SK-N-SH (cell line): ENCODE data around the gene TBRG4. TPM values are rescaled to one million over a fixed set of nuclear protein-coding genes. Genes with fewer than 3 reads are reported as not detected.

ENCODE experiments used
- CTCF ChIA-PET: fragments of 300-600, 350-600 bp; formaldehyde crosslinking; extraction: SDS; loops from one replicate; lab custom pipeline; 2021; lab: Yijun Ruan, JAX
- POLR2A ChIA-PET: fragments of 350-600 bp; sonication (Branson Sonifier 250); formaldehyde crosslinking; extraction: SDS; loops from one replicate; lab custom pipeline; 2020; ENCODE audit warnings: antibody characterized with exemption, inconsistent platforms; lab: Yijun Ruan, JAX
- DNase-seq: peaks from one replicate; pipeline ENCODE4 v3.0.0; 2012
- H2AFZ ChIP-seq: fragments of 200-600 bp; sonication (generic); 2 replicates; pipeline ENCODE4 v1.8.1; 2016; ENCODE audit warnings: antibody characterized with exemption, mild to moderate bottlenecking, low read depth
- H3F3A ChIP-seq: fragments of 200-600 bp; sonication (generic); replicated peaks from 2 replicates; pipeline ENCODE3; 2016; ENCODE audit warnings: antibody characterized with exemption, mild to moderate bottlenecking; ENCODE audit not compliant: insufficient read depth
- H3K27ac ChIP-seq, 2 experiments: fragments of 200-500 bp in 1 of 2; fragments of 200-600 bp in 1 of 2; sonication (Bioruptor generic) in 1 of 2; sonication (generic), shearing (Covaris generic) in 1 of 2; 2 replicates each; pipeline versions ENCODE4 v1.5.1 to v1.6.1; 2014 to 2016; ENCODE audit warnings: low read depth in 2 of 2, inconsistent platforms in 1 of 2, low read length in 1 of 2, mild to moderate bottlenecking in 1 of 2, mixed read lengths in 1 of 2
- H3K27me3 ChIP-seq: fragments of 200-600 bp; sonication (generic), shearing (Covaris generic); 2 replicates; pipeline ENCODE4 v1.6.1; 2016; ENCODE audit warnings: mixed run types; ENCODE audit not compliant: insufficient read depth
- H3K36me3 ChIP-seq, 2 experiments: fragments of 200-500 bp in 1 of 2; fragments of 200-600 bp in 1 of 2; sonication (Bioruptor generic) in 1 of 2; sonication (generic) in 1 of 2; replicated peaks in 1 of 2; 2 replicates each; pipeline versions ENCODE3 to v1.5.1; 2014 to 2016; ENCODE audit warnings: low read length in 1 of 2, mild to moderate bottlenecking in 1 of 2; ENCODE audit not compliant: insufficient read depth in 2 of 2, control insufficient read depth in 1 of 2
- H3K4me1 ChIP-seq, 2 experiments: fragments of 200-500 bp in 1 of 2; fragments of 200-600 bp in 1 of 2; sonication (Bioruptor generic) in 1 of 2; sonication (generic), shearing (Covaris generic) in 1 of 2; 2 replicates each; pipeline versions ENCODE4 v1.5.1 to v1.6.1; 2014 to 2016; ENCODE audit warnings: low read depth in 1 of 2, low read length in 1 of 2, mixed run types in 1 of 2; ENCODE audit not compliant: insufficient read depth in 2 of 2, control insufficient read depth in 1 of 2
- H3K4me2 ChIP-seq: fragments of 200-600 bp; sonication (generic), shearing (Covaris generic); 2 replicates; pipeline ENCODE4 v1.6.1; 2017; ENCODE audit warnings: mixed run types
- H3K4me3 ChIP-seq, 2 experiments: fragments of 200-500 bp in 1 of 2; fragments of 200-600 bp in 1 of 2; sonication (Bioruptor generic) in 1 of 2; sonication (generic), shearing (Covaris generic) in 1 of 2; 2 replicates each; pipeline versions ENCODE4 v1.5.1 to v1.8.1; 2014 to 2016; ENCODE audit warnings: low read depth in 2 of 2, inconsistent platforms in 1 of 2, low read length in 1 of 2, mild to moderate bottlenecking in 1 of 2, mixed read lengths in 1 of 2, moderate library complexity in 1 of 2
- H3K79me2 ChIP-seq: fragments of 200-600 bp; sonication (generic); 2 replicates; pipeline ENCODE4 v1.8.1; 2017; ENCODE audit warnings: mild to moderate bottlenecking; ENCODE audit not compliant: insufficient read depth
- H3K9ac ChIP-seq: fragments of 200-600 bp; sonication (generic); 2 replicates; pipeline ENCODE4 v1.6.1; 2017; ENCODE audit warnings: mixed run types
- H3K9me2 ChIP-seq: fragments of 200-600 bp; sonication (generic); 2 replicates; pipeline ENCODE4 v1.6.1; 2017; ENCODE audit warnings: mixed run types
- H3K9me3 ChIP-seq: fragments of 200-600 bp; sonication (generic); 2 replicates; pipeline ENCODE4 v1.6.1; 2017; ENCODE audit warnings: mixed run types, mild to moderate bottlenecking, moderate library complexity
- H4K20me1 ChIP-seq: fragments of 200-600 bp; sonication (generic); 2 replicates; pipeline ENCODE4 v1.6.1; 2017; ENCODE audit warnings: mild to moderate bottlenecking, mixed run types; ENCODE audit not compliant: insufficient read depth
- ELF1 ChIP-seq: IDR thresholded peaks from 2 replicates; pipeline ENCODE4 v1.4.0; 2012
- FOXM1 ChIP-seq: IDR thresholded peaks from 2 replicates; pipeline ENCODE4 v1.4.0; 2012; ENCODE audit warnings: low read depth, mild to moderate bottlenecking
- MEF2A ChIP-seq: IDR thresholded peaks from 2 replicates; pipeline ENCODE4 v1.4.0; 2012; ENCODE audit warnings: low read depth, borderline replicate concordance
- NFIC ChIP-seq: IDR thresholded peaks from 2 replicates; pipeline ENCODE4 v1.4.0; 2012; ENCODE audit warnings: borderline replicate concordance
- PBX3 ChIP-seq: IDR thresholded peaks from 2 replicates; pipeline ENCODE4; 2012
- RCOR1 ChIP-seq: fragments of 150-350 bp; IDR thresholded peaks from 2 replicates; pipeline ENCODE4 v1.6.1; 2017; ENCODE audit warnings: antibody characterized with exemption, low read length
- RFX5 ChIP-seq: IDR thresholded peaks from 2 replicates; pipeline ENCODE4 v1.6.1; 2012; ENCODE audit warnings: mild to moderate bottlenecking, improper control_type of control experiment, low read length
- SIN3A ChIP-seq: IDR thresholded peaks from 2 replicates; pipeline ENCODE4 v1.6.1; 2012; ENCODE audit warnings: low read depth, mild to moderate bottlenecking, low read length, moderate library complexity, borderline replicate concordance
- SMC3 ChIP-seq: IDR thresholded peaks from 2 replicates; pipeline ENCODE4 v1.6.1; 2012; ENCODE audit warnings: low read depth, low read length, improper control_type of control experiment
- TAF1 ChIP-seq: IDR thresholded peaks from 2 replicates; pipeline ENCODE4 v1.6.1; 2012; ENCODE audit warnings: low read depth, mild to moderate bottlenecking, low read length, moderate library complexity, borderline replicate concordance
- USF1 ChIP-seq: IDR thresholded peaks from 2 replicates; pipeline ENCODE4 v1.4.0; 2012; ENCODE audit warnings: low read depth, borderline replicate concordance
- YY1 ChIP-seq: IDR thresholded peaks from 2 replicates; pipeline ENCODE4 v1.4.0; 2012; ENCODE audit warnings: low read depth, mild to moderate bottlenecking
- ZBTB33 ChIP-seq: IDR thresholded peaks from 2 replicates; pipeline ENCODE4 v1.4.0; 2012; ENCODE audit warnings: low read depth, borderline replicate concordance
- WGBS: methylation state at CpG from one replicate; pipeline ENCODE4 v1.1.6; 2017; ENCODE audit warnings: low lambda C conversion rate; 5-methylcytosine and 5-hydroxymethylcytosine counted together
- polyA plus RNA-seq, 3 experiments: library from polyadenylated mRNA; depleted of rRNA; stranded (reverse); fragments of >200 nt; gene quantifications; 2 replicates each; pipeline ENCODE4 v1.2.3, GENCODE V29; 2012
- TF ChIP-seq, protein P1 (sequence below): fragments of 200-600 bp; sonication (generic); IDR thresholded peaks from 2 replicates; pipeline ENCODE4 v1.6.1; 2017; ENCODE audit warnings: antibody characterized with exemption, mild to moderate bottlenecking, moderate library complexity
- TF ChIP-seq, protein P2 (sequence below): IDR thresholded peaks from 2 replicates; pipeline ENCODE4 v1.4.0; 2012; ENCODE audit warnings: low read depth

The TBRG4 gene
- polyA plus RNA-seq, 1 of the 3 experiments (the other 2 are of a cell fraction), result 76.2 TPM

DNA sequence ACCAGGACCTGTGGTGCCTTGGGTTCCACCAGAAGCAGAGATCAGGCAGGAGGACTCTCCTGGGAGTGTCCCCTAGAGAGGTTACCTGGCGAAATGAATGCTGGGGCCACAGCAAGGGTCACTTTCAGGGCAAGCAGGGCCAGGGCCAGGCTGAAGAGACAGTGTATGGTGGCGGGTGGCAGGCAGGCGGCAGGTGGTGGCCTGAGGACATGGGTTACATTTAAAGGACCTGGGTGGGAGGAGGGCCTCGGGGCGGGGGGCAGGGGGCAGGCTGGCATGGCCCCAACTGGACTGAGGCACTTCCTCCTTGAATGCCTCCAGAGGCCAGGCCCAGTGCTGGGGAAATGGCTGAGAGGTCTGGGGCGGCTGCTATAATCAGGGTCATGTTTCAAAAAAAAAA lies 14.7 kb upstream of the TBRG4 start:
- Histone ChIP-seq H3K27ac (no peak overlapping the region), H2AFZ (no peak overlapping the region), H3K4me2 (no peak overlapping the region), H3K27me3 (no peaks in the 10 kb centered on the region), H4K20me1 (no peaks in the 10 kb centered on the region), H3K4me3 (no peak overlapping the region), H3K9me3 (no peaks in the 10 kb centered on the region), H3K79me2 (no peaks in the 10 kb centered on the region), H3K9ac (no peak overlapping the region), H3K4me1 (peaks cover 0 to 2% of the 10 kb centered on the region in 2 experiments; a peak in 1 of 4 replicates), H3K36me3 (no peaks in the 10 kb centered on the region), H3F3A (no peaks in the 10 kb centered on the region), H3K9me2 (no peaks in the 10 kb centered on the region)
- TF ChIP-seq FOXM1 (no peak), YY1 (no peak), USF1 (no peak), SIN3A (no peak), RCOR1 (no peak), RFX5 (no peak), ZBTB33 (no peak), NFIC (no peak), TAF1 (no peak), ELF1 (no peak), MEF2A (no peak), PBX3 (no peak), SMC3 (no peak)
- TF ChIP-seq, protein P1, sequence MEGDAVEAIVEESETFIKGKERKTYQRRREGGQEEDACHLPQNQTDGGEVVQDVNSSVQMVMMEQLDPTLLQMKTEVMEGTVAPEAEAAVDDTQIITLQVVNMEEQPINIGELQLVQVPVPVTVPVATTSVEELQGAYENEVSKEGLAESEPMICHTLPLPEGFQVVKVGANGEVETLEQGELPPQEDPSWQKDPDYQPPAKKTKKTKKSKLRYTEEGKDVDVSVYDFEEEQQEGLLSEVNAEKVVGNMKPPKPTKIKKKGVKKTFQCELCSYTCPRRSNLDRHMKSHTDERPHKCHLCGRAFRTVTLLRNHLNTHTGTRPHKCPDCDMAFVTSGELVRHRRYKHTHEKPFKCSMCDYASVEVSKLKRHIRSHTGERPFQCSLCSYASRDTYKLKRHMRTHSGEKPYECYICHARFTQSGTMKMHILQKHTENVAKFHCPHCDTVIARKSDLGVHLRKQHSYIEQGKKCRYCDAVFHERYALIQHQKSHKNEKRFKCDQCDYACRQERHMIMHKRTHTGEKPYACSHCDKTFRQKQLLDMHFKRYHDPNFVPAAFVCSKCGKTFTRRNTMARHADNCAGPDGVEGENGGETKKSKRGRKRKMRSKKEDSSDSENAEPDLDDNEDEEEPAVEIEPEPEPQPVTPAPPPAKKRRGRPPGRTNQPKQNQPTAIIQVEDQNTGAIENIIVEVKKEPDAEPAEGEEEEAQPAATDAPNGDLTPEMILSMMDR, result no peak
- TF ChIP-seq, protein P2, sequence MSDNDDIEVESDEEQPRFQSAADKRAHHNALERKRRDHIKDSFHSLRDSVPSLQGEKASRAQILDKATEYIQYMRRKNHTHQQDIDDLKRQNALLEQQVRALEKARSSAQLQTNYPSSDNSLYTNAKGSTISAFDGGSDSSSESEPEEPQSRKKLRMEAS, result no peak
- DNase-seq, result no peak
- CTCF ChIA-PET, result interaction anchor here (0.9 to 14.6 kb wide), 4 partner anchors 9 to 161 kb away, joined by 3 to 149 read pairs (median 12); partner anchors contain the start of gene TBRG4
- POLR2A ChIA-PET, result no interaction called here
- WGBS, result 85% methylated on average over 6 of the region's 6 CpGs
